ENCODE results near the gene ZSCAN29. TPM values are rescaled to one million over a fixed set of nuclear protein-coding genes. Genes with fewer than 3 reads are reported as not detected.
A peak's percentile ranks its signal among the peaks of the same experiment; 100 is the strongest.

The ZSCAN29 gene
- 10 to 100 TPM; 16.6 to 38.3 (median 32.2) TPM for total RNA-seq
- 26.6 TPM for total RNA-seq (2013)
- total RNA-seq, result 16.8 to 76.3 (median 38.7) reads per million in 29 experiments

GRCh38 chr15:43370975-43371974, at the start of gene ZSCAN29, which contains the start of gene TUBGCP4:
TSS of gene ZSCAN29 (minus strand) at chr15:43371043. CDS start at chr15:43369913, 1,130 bp downstream.
TSS of gene TUBGCP4 (plus strand) at chr15:43371101. CDS start at chr15:43371355, 254 bp downstream.
- peaks cover 33% of the 10 kb centered on the region for H3K36me3 Mint-ChIP-seq
- Histone ChIP-seq H3K27ac (ENCODE audit: low read length) (peak within 1 kb of the TSS; percentile 56), H3K27me3 (replicated peaks in 1 of 2; ENCODE audit: control insufficient read depth in 2 of 2, extremely low read depth in 1 of 2, insufficient read depth in 2 of 2, low read length in 1 of 2) (no peaks in the 10 kb centered on the region), H3K36me3 (ENCODE audit: control insufficient read depth in 2 of 2, extremely low read depth in 1 of 2, insufficient read depth in 1 of 2, low read length in 1 of 2) (peaks cover 4 to 10% of the 10 kb centered on the region in 2 donors), H3K4me3 (ENCODE audit: control insufficient read depth in 1 of 2, extremely low read depth in 1 of 2, low read length in 1 of 2) (peak within 1 kb of the TSS; percentile 86 to 94), H3K9me3 (peaks cover 3% of the 10 kb centered on the region), H3K4me1 (ENCODE audit: control insufficient read depth in 1 of 2, extremely low read depth in 1 of 2, insufficient read depth in 2 of 2, low read length in 2 of 2) (peaks cover 17 to 26% of the 10 kb centered on the region in 2 experiments)
- H3K9me3 Mint-ChIP-seq, result peaks cover 14 to 29% (median 18%) of the 10 kb centered on the region in 3 donors
- H3K27me3 Mint-ChIP-seq, result no peaks in the 10 kb centered on the region
- ChIA-PET CTCF (interaction anchor here (0.6 to 2.0 kb wide), 5 partner anchors 9 to 122 kb away, joined by 3 to 5 read pairs (median 3); partner anchors contain the start of gene TP53BP1 (in 1 of the 2)), POLR2A (interaction anchor here in 1 of 2 donors (0.6 kb wide), 1 partner anchor 48 kb away, joined by 12 read pairs; no protein-coding TSS in a partner anchor)
- peaks cover 59 to 64% (median 61%) of the 10 kb centered on the region in 3 donors for H3K4me1 Mint-ChIP-seq
- WGBS (ENCODE audit: insufficient coverage), result under 1% methylated on average over 53 of the region's 66 CpGs
- ATAC-seq (replicated peaks in 1 of 4), result peak; percentile 73 to 82 (median 80)
- H3K4me3 Mint-ChIP-seq, result peak within 1 kb of the TSS; percentile 88 to 91 (median 91)
- DNase-seq, result peak; percentile 25 to 79 (median 53)
- peak within 1 kb of the TSS; percentile 67 to 84 for H3K27ac Mint-ChIP-seq

- Mint-ChIP-seq H3K27me3 (no peaks in the 10 kb centered on the region), H3K9me3 (no peaks in the 10 kb centered on the region), H3K27ac (no peak overlapping the region), H3K4me1 (peaks cover 4 to 15% (median 10%) of the 10 kb centered on the region in 3 donors), H3K4me3 (no peak overlapping the region), H3K36me3 (peaks cover 52% of the 10 kb centered on the region)
- no peaks in the 10 kb centered on the region for H3K27me3 ChIP-seq (replicated peaks in 1 of 2; ENCODE audit: control insufficient read depth in 2 of 2, extremely low read depth in 1 of 2, insufficient read depth in 2 of 2, low read length in 1 of 2)
- ChIA-PET POLR2A (no interaction called here), CTCF (no interaction called here)
- H3K36me3 ChIP-seq (ENCODE audit: control insufficient read depth in 2 of 2, extremely low read depth in 1 of 2, insufficient read depth in 1 of 2, low read length in 1 of 2), result peaks cover 2 to 59% of the 10 kb centered on the region in 2 donors
- peaks cover 0 to 4% of the 10 kb centered on the region in 2 experiments for H3K4me1 ChIP-seq (ENCODE audit: control insufficient read depth in 1 of 2, extremely low read depth in 1 of 2, insufficient read depth in 2 of 2, low read length in 2 of 2)
- H3K27ac ChIP-seq (ENCODE audit: low read length), result no peak overlapping the region
- no peaks in the 10 kb centered on the region for H3K9me3 ChIP-seq
- DNase-seq (no peak), ATAC-seq (replicated peaks in 1 of 4) (no peak)
- WGBS (ENCODE audit: insufficient coverage), result 100% methylated on average over 6 of the region's 10 CpGs
- no peak overlapping the region for H3K4me3 ChIP-seq (ENCODE audit: control insufficient read depth in 1 of 2, extremely low read depth in 1 of 2, low read length in 1 of 2)
Observed at GRCh38 chr15:43420435-43420834, 49.6 kb upstream of the ZSCAN29 start.

DNA sequence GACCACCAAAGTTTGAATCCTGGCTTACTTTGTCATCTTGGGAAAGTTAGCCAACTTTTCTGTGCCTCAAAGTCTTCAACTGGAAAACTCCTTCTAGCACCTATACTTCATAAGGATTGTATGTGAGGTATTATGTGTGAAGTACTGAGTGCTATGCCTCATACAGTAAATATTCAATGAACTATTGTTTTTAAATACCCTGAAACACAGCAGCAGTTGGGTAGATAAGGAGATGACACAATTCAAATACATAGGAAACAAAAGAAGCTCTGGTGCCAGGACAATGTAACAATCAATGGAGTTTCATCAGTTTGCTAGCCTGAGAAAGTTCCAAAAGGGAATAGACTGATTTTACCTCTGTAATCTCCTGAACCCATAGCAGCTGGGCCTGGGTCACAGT, 43.4 kb upstream of the ZSCAN29 start:
- no peak for ATAC-seq (replicated peaks in 1 of 4)
- Mint-ChIP-seq H3K4me3 (no peak overlapping the region), H3K36me3 (peaks cover 59% of the 10 kb centered on the region), H3K4me1 (no peaks in the 10 kb centered on the region), H3K27me3 (no peaks in the 10 kb centered on the region), H3K9me3 (no peaks in the 10 kb centered on the region), H3K27ac (peak overlapping the region in 1 of 2 donors; percentile 39)
- CTCF ChIA-PET, result no interaction called here
- POLR2A ChIA-PET, result no interaction called here
- no peak for DNase-seq
- Histone ChIP-seq H3K4me3 (ENCODE audit: control insufficient read depth in 1 of 2, extremely low read depth in 1 of 2, low read length in 1 of 2) (no peak overlapping the region), H3K36me3 (ENCODE audit: control insufficient read depth in 2 of 2, extremely low read depth in 1 of 2, insufficient read depth in 1 of 2, low read length in 1 of 2) (peaks cover 13 to 57% of the 10 kb centered on the region in 2 donors), H3K9me3 (no peaks in the 10 kb centered on the region), H3K27me3 (replicated peaks in 1 of 2; ENCODE audit: control insufficient read depth in 2 of 2, extremely low read depth in 1 of 2, insufficient read depth in 2 of 2, low read length in 1 of 2) (no peaks in the 10 kb centered on the region), H3K27ac (ENCODE audit: low read length) (no peak overlapping the region), H3K4me1 (ENCODE audit: control insufficient read depth in 1 of 2, extremely low read depth in 1 of 2, insufficient read depth in 2 of 2, low read length in 2 of 2) (no peaks in the 10 kb centered on the region)

GRCh38 chr15:43412096-43412495, 41.3 kb upstream of the ZSCAN29 start:
- CTCF ChIA-PET, result no interaction called here
- no peaks in the 10 kb centered on the region for H3K27me3 ChIP-seq (replicated peaks in 1 of 2; ENCODE audit: control insufficient read depth in 2 of 2, extremely low read depth in 1 of 2, insufficient read depth in 2 of 2, low read length in 1 of 2)

DNA sequence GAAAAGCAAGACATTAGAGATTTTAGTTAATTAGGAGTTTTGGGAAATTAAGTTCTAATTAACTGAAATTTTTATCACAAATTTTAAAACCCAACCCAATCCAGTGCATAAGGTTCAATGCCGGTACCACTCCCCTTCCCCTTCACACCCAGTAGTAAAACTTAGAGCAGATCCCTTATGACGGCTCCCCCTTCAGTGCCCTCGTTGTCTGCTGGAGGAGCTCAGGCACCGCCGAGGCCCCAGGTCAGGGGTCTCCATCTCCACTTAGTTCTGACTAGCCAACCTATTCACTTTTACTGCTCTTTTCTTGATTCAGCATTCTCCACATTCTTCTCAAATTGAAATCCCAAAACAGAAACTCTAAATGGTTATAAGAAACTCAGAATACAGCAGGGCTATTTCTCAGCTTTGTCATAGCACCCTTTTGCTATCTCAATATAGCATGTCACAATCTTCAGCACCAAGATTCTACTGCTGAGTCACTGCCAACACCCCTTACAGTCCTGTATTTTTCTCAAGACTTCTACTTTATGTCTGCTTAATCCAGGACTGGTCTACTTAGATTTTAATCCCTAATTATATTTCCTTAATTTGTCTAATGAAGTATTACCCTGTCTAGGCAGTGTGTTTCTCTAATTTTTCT, 39.9 kb upstream of the ZSCAN29 start:
- ATAC-seq (replicated peaks in 1 of 4), result no peak
- Mint-ChIP-seq H3K27me3 (no peaks in the 10 kb centered on the region), H3K27ac (peak overlapping the region; percentile 26 to 34), H3K36me3 (peaks cover 65% of the 10 kb centered on the region), H3K4me3 (no peak overlapping the region), H3K4me1 (no peaks in the 10 kb centered on the region), H3K9me3 (no peaks in the 10 kb centered on the region)
- Histone ChIP-seq H3K27ac (ENCODE audit: low read length) (no peak overlapping the region), H3K9me3 (no peaks in the 10 kb centered on the region), H3K4me1 (ENCODE audit: control insufficient read depth in 1 of 2, extremely low read depth in 1 of 2, insufficient read depth in 2 of 2, low read length in 2 of 2) (no peaks in the 10 kb centered on the region), H3K27me3 (replicated peaks in 1 of 2; ENCODE audit: control insufficient read depth in 2 of 2, extremely low read depth in 1 of 2, insufficient read depth in 2 of 2, low read length in 1 of 2) (no peaks in the 10 kb centered on the region), H3K4me3 (ENCODE audit: control insufficient read depth in 1 of 2, extremely low read depth in 1 of 2, low read length in 1 of 2) (no peak overlapping the region), H3K36me3 (ENCODE audit: control insufficient read depth in 2 of 2, extremely low read depth in 1 of 2, insufficient read depth in 1 of 2, low read length in 1 of 2) (peaks cover 19 to 70% of the 10 kb centered on the region in 2 donors)
- 97% methylated on average over 4 of the region's 5 CpGs for WGBS (ENCODE audit: insufficient coverage)
- CTCF ChIA-PET, result no interaction called here
- DNase-seq, result no peak
- POLR2A ChIA-PET, result no interaction called here

More at GRCh38 chr15:43412096-43412495, 41.3 kb upstream of the ZSCAN29 start:
- no peaks in the 10 kb centered on the region for H3K9me3 ChIP-seq
- ATAC-seq (replicated peaks in 1 of 4) (no peak), DNase-seq (no peak)
- Mint-ChIP-seq H3K4me3 (no peak overlapping the region), H3K27me3 (no peaks in the 10 kb centered on the region), H3K4me1 (no peaks in the 10 kb centered on the region), H3K27ac (peak overlapping the region in 1 of 2 donors; percentile 34), H3K36me3 (peaks cover 65% of the 10 kb centered on the region), H3K9me3 (no peaks in the 10 kb centered on the region)
- peaks cover 19 to 71% of the 10 kb centered on the region in 2 donors for H3K36me3 ChIP-seq (ENCODE audit: control insufficient read depth in 2 of 2, extremely low read depth in 1 of 2, insufficient read depth in 1 of 2, low read length in 1 of 2)
- H3K27ac ChIP-seq (ENCODE audit: low read length), result no peak overlapping the region
- H3K4me1 ChIP-seq (ENCODE audit: control insufficient read depth in 1 of 2, extremely low read depth in 1 of 2, insufficient read depth in 2 of 2, low read length in 2 of 2), result no peaks in the 10 kb centered on the region
- POLR2A ChIA-PET, result no interaction called here
- H3K4me3 ChIP-seq (ENCODE audit: control insufficient read depth in 1 of 2, extremely low read depth in 1 of 2, low read length in 1 of 2), result no peak overlapping the region
- WGBS (ENCODE audit: insufficient coverage), result no CpG with 5 or more reads among the region's 1 CpG

DNA sequence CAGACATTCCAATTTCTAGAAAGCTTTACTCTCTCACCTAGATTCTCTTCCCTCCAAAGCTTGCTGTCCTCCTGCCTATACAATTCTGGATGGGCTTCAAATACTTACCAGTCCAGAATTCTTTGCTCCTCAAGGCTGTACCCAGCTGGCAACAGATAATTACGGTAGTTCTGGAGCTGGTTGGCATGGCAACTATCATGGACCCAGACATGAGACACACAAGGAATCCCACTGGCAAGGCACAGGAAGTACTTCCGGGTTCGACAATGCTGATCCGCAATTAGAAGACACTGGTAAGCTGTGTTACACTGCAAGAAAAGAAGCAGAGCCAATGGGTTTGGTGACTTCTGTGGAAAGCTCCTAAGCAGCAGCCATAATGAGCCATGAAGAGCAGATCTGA, 37.9 kb upstream of the ZSCAN29 start:
- no peaks in the 10 kb centered on the region for H3K4me1 ChIP-seq (ENCODE audit: control insufficient read depth in 1 of 2, extremely low read depth in 1 of 2, insufficient read depth in 2 of 2, low read length in 2 of 2)

More for the DNA sequence above, 37.9 kb upstream of the ZSCAN29 start:
- POLR2A ChIA-PET, result no interaction called here
- peaks cover 2 to 6% (median 5%) of the 10 kb centered on the region in 3 donors for H3K4me1 Mint-ChIP-seq
- H3K4me3 Mint-ChIP-seq, result no peak overlapping the region
- H3K9me3 Mint-ChIP-seq, result no peaks in the 10 kb centered on the region
- DNase-seq, result no peak
- H3K27me3 Mint-ChIP-seq, result no peaks in the 10 kb centered on the region
- Histone ChIP-seq H3K27ac (ENCODE audit: low read length) (no peak overlapping the region), H3K27me3 (replicated peaks in 1 of 2; ENCODE audit: control insufficient read depth in 2 of 2, extremely low read depth in 1 of 2, insufficient read depth in 2 of 2, low read length in 1 of 2) (no peaks in the 10 kb centered on the region), H3K9me3 (no peaks in the 10 kb centered on the region), H3K36me3 (ENCODE audit: control insufficient read depth in 2 of 2, extremely low read depth in 1 of 2, insufficient read depth in 1 of 2, low read length in 1 of 2) (peaks cover 13 to 73% of the 10 kb centered on the region in 2 donors), H3K4me3 (ENCODE audit: control insufficient read depth in 1 of 2, extremely low read depth in 1 of 2, low read length in 1 of 2) (no peak overlapping the region)
- peaks cover 70% of the 10 kb centered on the region for H3K36me3 Mint-ChIP-seq
- WGBS (ENCODE audit: insufficient coverage), result 97% methylated on average over 4 of the region's 4 CpGs
- H3K27ac Mint-ChIP-seq, result peak overlapping the region in 1 of 2 donors; percentile 75
- no peak for ATAC-seq (replicated peaks in 1 of 4)
- CTCF ChIA-PET, result no interaction called here
